Activated CD8-positive, alpha-beta memory T cell treated with anti-CD3 and anti-CD28 coated beads for 36 hours (primary cell): ENCODE data around the gene CACYBP. TPM values are rescaled to one million over a fixed set of nuclear protein-coding genes. Genes with fewer than 3 reads are reported as not detected.

Source experiments
- CTCF ChIA-PET: fragments of 350-600 bp; sonication (Branson Sonifier 250); formaldehyde crosslinking; loops from one replicate; lab custom pipeline; 2021; ENCODE audit warnings: antibody characterized with exemption; lab: Charles Lee
- POLR2A ChIA-PET: fragments of 350-600 bp; sonication (Branson Sonifier 250); formaldehyde crosslinking; loops from one replicate; lab custom pipeline; 2021; ENCODE audit warnings: antibody characterized with exemption; lab: Charles Lee
- total RNA-seq, 2 experiments: library from RNA; stranded (reverse); gene quantifications; one replicate each; pipeline ENCODE4 v1.2.3, GENCODE V29; 2021

The CACYBP gene
- 100 to 1,000 TPM; 363 to 378 TPM for total RNA-seq

- ChIA-PET CTCF (interaction anchor here (1.1 to 1.3 kb wide), 4 partner anchors 10 to 253 kb away, joined by 3 to 5 read pairs (median 4); no protein-coding TSS in a partner anchor), POLR2A (interaction anchor here (0.8 to 3.2 kb wide), 9 partner anchors 11 to 200 kb away, joined by 3 to 28 read pairs (median 4); partner anchors contain the start of gene MRPS14)
Observed at GRCh38 chr1:174999936-175000696, at the start of gene CACYBP. CACYBP (plus strand) TSS chr1:174999947; CDS start chr1:175000181, 234 bp downstream.

- POLR2A ChIA-PET = no interaction called here
- CTCF ChIA-PET = no interaction called here
Observed at GRCh38 chr1:174953285-174954072, 46.3 kb upstream of the CACYBP start.

- CTCF ChIA-PET = no interaction called here
- POLR2A ChIA-PET = no interaction called here
Observed at GRCh38 chr1:174954073-174954460, 45.7 kb upstream of the CACYBP start.

- ChIA-PET POLR2A (no interaction called here), CTCF (no interaction called here)
Observed at GRCh38 chr1:174954671-174955669, 44.8 kb upstream of the CACYBP start.

- POLR2A ChIA-PET = no interaction called here
Observed at GRCh38 chr1:174956086-174956485, 43.7 kb upstream of the CACYBP start.

GRCh38 chr1:174956976-174957375 lies 42.8 kb upstream of the CACYBP start:
- CTCF ChIA-PET = interaction anchor here (0.7 kb wide), 1 partner anchor 44 kb away, joined by 4 read pairs; no protein-coding TSS in a partner anchor
- POLR2A ChIA-PET = no interaction called here

More at GRCh38 chr1:174956086-174956485, 43.7 kb upstream of the CACYBP start:
- CTCF ChIA-PET = no interaction called here

- ChIA-PET CTCF (interaction anchor here (0.7 kb wide), 1 partner anchor 119 kb away, joined by 3 read pairs; no protein-coding TSS in a partner anchor), POLR2A (no interaction called here)
Observed at GRCh38 chr1:174957829-174958228, 41.9 kb upstream of the CACYBP start.

GRCh38 chr1:174958396-174958795 lies 41.4 kb upstream of the CACYBP start:
- CTCF ChIA-PET = no interaction called here
- POLR2A ChIA-PET = no interaction called here

- ChIA-PET CTCF (no interaction called here), POLR2A (no interaction called here)
Observed at GRCh38 chr1:174960362-174960761, 39.4 kb upstream of the CACYBP start.

- POLR2A ChIA-PET = interaction anchor here (1.0 to 1.3 kb wide), 2 partner anchors 36 to 179 kb away, joined by 5 read pairs; partner anchors contain the start of gene CACYBP
Observed at GRCh38 chr1:174963529-174964125, 36.1 kb upstream of the CACYBP start.

GRCh38 chr1:174964261-174964971 lies 35.3 kb upstream of the CACYBP start:
- ChIA-PET POLR2A (interaction anchor here (1.0 to 1.3 kb wide), 2 partner anchors 35 to 180 kb away, joined by 5 read pairs; partner anchors contain the start of gene CACYBP), CTCF (no interaction called here)

More at GRCh38 chr1:174963529-174964125, 36.1 kb upstream of the CACYBP start:
- CTCF ChIA-PET = no interaction called here

- POLR2A ChIA-PET = interaction anchor here (1.0 to 1.3 kb wide), 2 partner anchors 53 to 180 kb away, joined by 3 to 5 read pairs; no protein-coding TSS in a partner anchor
Observed at GRCh38 chr1:174964972-174965361, 34.8 kb upstream of the CACYBP start.

GRCh38 chr1:174965362-174966007 lies 34.3 kb upstream of the CACYBP start:
- CTCF ChIA-PET = interaction anchor here (0.6 to 1.6 kb wide), 4 partner anchors 9 to 182 kb away, joined by 3 to 4 read pairs (median 4); no protein-coding TSS in a partner anchor
- POLR2A ChIA-PET = interaction anchor here (1.0 kb wide), 1 partner anchor 53 kb away, joined by 3 read pairs; no protein-coding TSS in a partner anchor

More at GRCh38 chr1:174964972-174965361, 34.8 kb upstream of the CACYBP start:
- CTCF ChIA-PET = no interaction called here

- POLR2A ChIA-PET = interaction anchor here (1.0 kb wide), 1 partner anchor 54 kb away, joined by 3 read pairs; no protein-coding TSS in a partner anchor
Observed at GRCh38 chr1:174966008-174966572, 33.7 kb upstream of the CACYBP start.

GRCh38 chr1:174967845-174968705 lies 31.7 kb upstream of the CACYBP start:
- ChIA-PET CTCF (interaction anchor here (0.7 kb wide), 2 partner anchors 156 to 169 kb away, joined by 3 read pairs; no protein-coding TSS in a partner anchor), POLR2A (interaction anchor here (0.6 to 1.4 kb wide), 4 partner anchors 9 to 55 kb away, joined by 3 to 4 read pairs (median 3); partner anchors contain the start of gene CACYBP)

More at GRCh38 chr1:174966008-174966572, 33.7 kb upstream of the CACYBP start:
- CTCF ChIA-PET = interaction anchor here (0.6 to 1.6 kb wide), 4 partner anchors 8 to 182 kb away, joined by 3 to 4 read pairs (median 4); no protein-coding TSS in a partner anchor
